ENCODE data around the gene TP53TG5. TPM values are rescaled to one million over a fixed set of nuclear protein-coding genes. Genes with fewer than 3 reads are reported as not detected.
A peak's percentile ranks its signal among the peaks of the same experiment; 100 is the strongest.

Gene TP53TG5
- total RNA-seq, 1 experiment from 2014 or later: 0.85 TPM

DNA sequence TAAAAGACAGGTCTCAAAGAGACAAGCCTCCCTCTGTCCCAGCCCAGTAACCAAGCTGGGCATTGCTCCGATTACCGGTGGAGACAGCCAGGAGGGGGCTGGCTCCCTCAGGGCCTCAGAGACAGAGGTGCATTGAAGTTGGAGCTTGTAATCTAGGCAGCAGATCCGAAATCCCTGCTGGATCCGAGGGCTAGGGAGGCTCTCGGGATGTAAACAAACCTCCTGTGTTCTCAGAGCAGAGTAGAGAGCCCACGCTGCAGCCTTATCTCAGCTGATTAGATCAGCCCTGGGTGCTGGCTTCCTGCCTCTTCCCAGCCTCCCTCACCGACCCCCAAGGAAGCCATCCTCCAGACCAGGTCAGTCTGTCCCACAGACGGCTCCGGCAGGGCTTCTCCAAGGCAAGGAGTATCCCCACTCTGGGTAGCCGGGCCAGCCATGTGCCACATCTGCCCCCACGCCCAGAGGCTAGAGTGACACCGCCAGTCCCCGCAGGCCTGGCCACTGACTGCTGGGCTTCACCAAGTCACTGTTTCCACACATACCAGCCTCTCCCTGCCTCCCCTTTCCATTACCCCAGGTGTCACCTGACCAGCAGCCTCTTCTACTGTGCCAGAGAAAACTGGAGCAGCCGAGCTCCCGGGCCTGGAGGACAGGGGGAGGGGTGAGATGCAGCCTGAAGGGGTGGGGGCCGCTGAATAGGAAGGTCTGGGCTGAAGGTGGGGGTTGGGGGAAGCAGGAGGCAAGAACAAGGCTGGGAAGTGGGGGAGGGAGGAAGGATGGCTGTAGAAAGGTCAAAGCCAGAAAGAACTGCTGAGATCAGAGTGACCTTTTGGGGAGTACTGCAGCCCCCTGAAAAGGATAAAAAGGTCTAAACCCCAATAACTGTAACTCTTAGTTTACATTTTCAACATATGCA lies 35.9 kb downstream of the TP53TG5 start (continued):
- TF ChIP-seq, protein P1, sequence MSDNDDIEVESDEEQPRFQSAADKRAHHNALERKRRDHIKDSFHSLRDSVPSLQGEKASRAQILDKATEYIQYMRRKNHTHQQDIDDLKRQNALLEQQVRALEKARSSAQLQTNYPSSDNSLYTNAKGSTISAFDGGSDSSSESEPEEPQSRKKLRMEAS (CRISPR knock-in tag; IDR thresholded peaks at IDR 0.05): no peak; the same call in 1 of the 2 replicates

DNA sequence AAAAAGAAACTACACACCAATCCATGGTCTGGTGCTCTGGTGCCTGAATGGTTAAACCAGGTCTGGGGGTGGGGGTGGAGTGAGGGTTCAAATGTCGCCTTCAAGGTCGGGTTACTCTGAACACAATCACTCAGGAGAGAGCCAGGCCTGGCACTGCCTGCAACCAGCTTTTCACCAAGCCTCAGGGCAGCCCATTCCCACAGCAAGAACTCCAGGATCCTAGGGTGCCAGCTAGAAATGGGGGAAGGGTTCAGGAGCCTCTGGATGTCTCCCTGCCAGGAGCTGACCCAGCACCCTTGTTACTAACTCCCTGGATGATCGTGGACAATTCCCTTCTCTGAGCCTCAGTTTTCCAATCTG lies 36.6 kb downstream of the TP53TG5 start:
- peak; percentile 4; the same call in 1 of the 2 replicates for ATAC-seq
- TF ChIP-seq, protein P2, sequence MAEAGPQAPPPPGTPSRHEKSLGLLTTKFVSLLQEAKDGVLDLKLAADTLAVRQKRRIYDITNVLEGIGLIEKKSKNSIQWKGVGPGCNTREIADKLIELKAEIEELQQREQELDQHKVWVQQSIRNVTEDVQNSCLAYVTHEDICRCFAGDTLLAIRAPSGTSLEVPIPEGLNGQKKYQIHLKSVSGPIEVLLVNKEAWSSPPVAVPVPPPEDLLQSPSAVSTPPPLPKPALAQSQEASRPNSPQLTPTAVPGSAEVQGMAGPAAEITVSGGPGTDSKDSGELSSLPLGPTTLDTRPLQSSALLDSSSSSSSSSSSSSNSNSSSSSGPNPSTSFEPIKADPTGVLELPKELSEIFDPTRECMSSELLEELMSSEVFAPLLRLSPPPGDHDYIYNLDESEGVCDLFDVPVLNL (CRISPR knock-in tag; IDR thresholded peaks at IDR 0.05; ENCODE audit: borderline replicate concordance, low read depth): no peak
- no peak for TF ChIP-seq NFATC4 (CRISPR knock-in tag; IDR thresholded peaks at IDR 0.05)
- TF ChIP-seq TP53 (CRISPR knock-in tag; IDR thresholded peaks at IDR 0.05): no peak
- no peak for TF ChIP-seq TEAD4 (CRISPR knock-in tag; IDR thresholded peaks at IDR 0.05)
- no peak for TF ChIP-seq KAT7 (CRISPR knock-in tag; IDR thresholded peaks at IDR 0.05; ENCODE audit: borderline replicate concordance)
- TF ChIP-seq MXD4 (CRISPR knock-in tag; IDR thresholded peaks at IDR 0.05; ENCODE audit: borderline replicate concordance): no peak
- TF ChIP-seq ZNF263 (CRISPR knock-in tag; IDR thresholded peaks at IDR 0.05; ENCODE audit: low read depth): no peak
- TF ChIP-seq HMGA2 (CRISPR knock-in tag; IDR thresholded peaks at IDR 0.05): no peak
- TF ChIP-seq, protein P3, sequence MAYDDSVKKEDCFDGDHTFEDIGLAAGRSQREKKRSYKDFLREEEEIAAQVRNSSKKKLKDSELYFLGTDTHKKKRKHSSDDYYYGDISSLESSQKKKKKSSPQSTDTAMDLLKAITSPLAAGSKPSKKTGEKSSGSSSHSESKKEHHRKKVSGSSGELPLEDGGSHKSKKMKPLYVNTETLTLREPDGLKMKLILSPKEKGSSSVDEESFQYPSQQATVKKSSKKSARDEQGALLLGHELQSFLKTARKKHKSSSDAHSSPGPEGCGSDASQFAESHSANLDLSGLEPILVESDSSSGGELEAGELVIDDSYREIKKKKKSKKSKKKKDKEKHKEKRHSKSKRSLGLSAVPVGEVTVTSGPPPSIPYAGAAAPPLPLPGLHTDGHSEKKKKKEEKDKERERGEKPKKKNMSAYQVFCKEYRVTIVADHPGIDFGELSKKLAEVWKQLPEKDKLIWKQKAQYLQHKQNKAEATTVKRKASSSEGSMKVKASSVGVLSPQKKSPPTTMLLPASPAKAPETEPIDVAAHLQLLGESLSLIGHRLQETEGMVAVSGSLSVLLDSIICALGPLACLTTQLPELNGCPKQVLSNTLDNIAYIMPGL (CRISPR knock-in tag; IDR thresholded peaks at IDR 0.05): no peak
- TF ChIP-seq, protein P4, sequence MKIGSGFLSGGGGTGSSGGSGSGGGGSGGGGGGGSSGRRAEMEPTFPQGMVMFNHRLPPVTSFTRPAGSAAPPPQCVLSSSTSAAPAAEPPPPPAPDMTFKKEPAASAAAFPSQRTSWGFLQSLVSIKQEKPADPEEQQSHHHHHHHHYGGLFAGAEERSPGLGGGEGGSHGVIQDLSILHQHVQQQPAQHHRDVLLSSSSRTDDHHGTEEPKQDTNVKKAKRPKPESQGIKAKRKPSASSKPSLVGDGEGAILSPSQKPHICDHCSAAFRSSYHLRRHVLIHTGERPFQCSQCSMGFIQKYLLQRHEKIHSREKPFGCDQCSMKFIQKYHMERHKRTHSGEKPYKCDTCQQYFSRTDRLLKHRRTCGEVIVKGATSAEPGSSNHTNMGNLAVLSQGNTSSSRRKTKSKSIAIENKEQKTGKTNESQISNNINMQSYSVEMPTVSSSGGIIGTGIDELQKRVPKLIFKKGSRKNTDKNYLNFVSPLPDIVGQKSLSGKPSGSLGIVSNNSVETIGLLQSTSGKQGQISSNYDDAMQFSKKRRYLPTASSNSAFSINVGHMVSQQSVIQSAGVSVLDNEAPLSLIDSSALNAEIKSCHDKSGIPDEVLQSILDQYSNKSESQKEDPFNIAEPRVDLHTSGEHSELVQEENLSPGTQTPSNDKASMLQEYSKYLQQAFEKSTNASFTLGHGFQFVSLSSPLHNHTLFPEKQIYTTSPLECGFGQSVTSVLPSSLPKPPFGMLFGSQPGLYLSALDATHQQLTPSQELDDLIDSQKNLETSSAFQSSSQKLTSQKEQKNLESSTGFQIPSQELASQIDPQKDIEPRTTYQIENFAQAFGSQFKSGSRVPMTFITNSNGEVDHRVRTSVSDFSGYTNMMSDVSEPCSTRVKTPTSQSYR (CRISPR knock-in tag; IDR thresholded peaks at IDR 0.05): no peak
- no peak for TF ChIP-seq ELF4 (CRISPR knock-in tag; IDR thresholded peaks at IDR 0.05; ENCODE audit: low read depth)
- TF ChIP-seq, protein P5, sequence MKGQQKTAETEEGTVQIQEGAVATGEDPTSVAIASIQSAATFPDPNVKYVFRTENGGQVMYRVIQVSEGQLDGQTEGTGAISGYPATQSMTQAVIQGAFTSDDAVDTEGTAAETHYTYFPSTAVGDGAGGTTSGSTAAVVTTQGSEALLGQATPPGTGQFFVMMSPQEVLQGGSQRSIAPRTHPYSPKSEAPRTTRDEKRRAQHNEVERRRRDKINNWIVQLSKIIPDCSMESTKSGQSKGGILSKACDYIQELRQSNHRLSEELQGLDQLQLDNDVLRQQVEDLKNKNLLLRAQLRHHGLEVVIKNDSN (CRISPR knock-in tag; IDR thresholded peaks at IDR 0.05): no peak
- no peak for TF ChIP-seq ZNF317 (CRISPR knock-in tag; IDR thresholded peaks at IDR 0.05; ENCODE audit: borderline replicate concordance, low read depth)
- TF ChIP-seq OVOL2 (CRISPR knock-in tag; IDR thresholded peaks at IDR 0.05; ENCODE audit: borderline replicate concordance): no peak
- Mint-ChIP-seq H3K4me3 (peak overlapping the region; percentile 65), H3K9me3 (no peaks in the 10 kb centered on the region), H3K36me3 (peaks cover 5% of the 10 kb centered on the region), H3K27me3 (ENCODE audit: low read depth) (no peaks in the 10 kb centered on the region), H3K4me1 (peaks cover 99% of the 10 kb centered on the region), H3K27ac (peak overlapping the region; percentile 98)
- POLR2A ChIA-PET: interaction anchor here (0.7 to 2.4 kb wide), 6 partner anchors 18 to 329 kb away, joined by 3 to 11 read pairs (median 5); partner anchors contain the start of gene SYS1
- CTCF ChIA-PET: interaction anchor here (1.0 to 4.4 kb wide), 13 partner anchors 11 to 96 kb away, joined by 3 to 27 read pairs (median 5); partner anchors contain the start of genes MATN4 and SYS1
- no peak for DNase-seq (ENCODE audit: low spot score)
